Omental fat pad (tissue), 4 donors: ENCODE results near the gene PLA2G4B. TPM values are rescaled to one million over a fixed set of nuclear protein-coding genes. Genes with fewer than 3 reads are reported as not detected.
A peak's percentile ranks its signal among the peaks of the same experiment; 100 is the strongest.

Experiments
- ATAC-seq: fragments of 150-250 bp; one replicate; pipeline ENCODE4 v1.9.1; 2016; ENCODE audit warnings: mild to moderate bottlenecking, moderate library complexity; ENCODE audit not compliant: low FRiP score
- DNase-seq: peaks from one replicate; pipeline ENCODE4 v3.0.0-alpha.2; 2019; ENCODE audit warnings: low spot score
- CTCF ChIP-seq, 3 donors: fragments of 450-650 bp; IDR thresholded peaks; one replicate each; pipeline ENCODE4 v1.5.1; 2016 to 2017; ENCODE audit warnings: antibody characterized with exemption in 3 of 3, mild to moderate bottlenecking in 3 of 3, moderate library complexity in 2 of 3
- total RNA-seq, 4 donors: library from RNA; depleted of rRNA; stranded (reverse); fragments of >200 nt; gene quantifications; one replicate each; pipeline ENCODE4 v1.1.0, GENCODE V29; 2016

PLA2G4B gene
- total RNA-seq, 4 donors from 2014 or later = 1.1 to 13.6 (median 2.3) TPM

DNA sequence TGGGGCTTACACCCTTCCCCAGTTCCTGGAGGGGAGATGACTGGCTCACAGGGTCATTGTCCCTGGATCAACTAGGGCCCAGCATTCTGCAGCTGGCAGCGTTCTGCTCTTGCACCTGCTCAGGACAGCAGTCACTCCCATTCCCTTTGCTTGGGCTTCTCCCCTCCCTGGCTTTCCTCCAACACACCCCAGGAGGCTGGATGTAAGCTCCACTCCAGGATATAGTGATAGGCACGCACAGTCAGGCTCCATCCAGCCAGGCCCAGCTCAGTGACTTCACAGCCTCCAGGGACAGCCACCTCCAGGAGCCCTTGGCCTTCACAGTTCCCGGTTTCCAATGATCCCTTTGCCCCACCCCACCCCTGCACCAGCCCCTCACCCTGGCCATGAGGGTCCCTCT lies 53.3 kb downstream of the PLA2G4B start:
- ATAC-seq (no peak), DNase-seq (no peak)
- no peak for TF ChIP-seq CTCF (IDR thresholded peaks at IDR 0.05)

- no peak for ATAC-seq
- no peak for DNase-seq
- TF ChIP-seq CTCF (IDR thresholded peaks at IDR 0.05) = no peak
Observed at GRCh38 chr15:41892621-41893421, 54.2 kb downstream of the PLA2G4B start.

GRCh38 chr15:41893422-41894250 lies 55.0 kb downstream of the PLA2G4B start, which contains the start of gene SPTBN5:
SPTBN5 (minus strand) TSS chr15:41894053; CDS start chr15:41893497, 556 bp downstream.
- no peak for TF ChIP-seq CTCF (IDR thresholded peaks at IDR 0.05)
- DNase-seq = no peak
- no peak for ATAC-seq

- no peak for TF ChIP-seq CTCF (IDR thresholded peaks at IDR 0.05)
- DNase-seq (no peak), ATAC-seq (peak; percentile 11)
Observed at GRCh38 chr15:41894251-41894790, 55.7 kb downstream of the PLA2G4B start.

- TF ChIP-seq CTCF (IDR thresholded peaks at IDR 0.05) = no peak
- peak; percentile 83 for ATAC-seq
- DNase-seq = peak; percentile 56
Observed at GRCh38 chr15:41894791-41895463, 56.3 kb downstream of the PLA2G4B start.

DNA sequence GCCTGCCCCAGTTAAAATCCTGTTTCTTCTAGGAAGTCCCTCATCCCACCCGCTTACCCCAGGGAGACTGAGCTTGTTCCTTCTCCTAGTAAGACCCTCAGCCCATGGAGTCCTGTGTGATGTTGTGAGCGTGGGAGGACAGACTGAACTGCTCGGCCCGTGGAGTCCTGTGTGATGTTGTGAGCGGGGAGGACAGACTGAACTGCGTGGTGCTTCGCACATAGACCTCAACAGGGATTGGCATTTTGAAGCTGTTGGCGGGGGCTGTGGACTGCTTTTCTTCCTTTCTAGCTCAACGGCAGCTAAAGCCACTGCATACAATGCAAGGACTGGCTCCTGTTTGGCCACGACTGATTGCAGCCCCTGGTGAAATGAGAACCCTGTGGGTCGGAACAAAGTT lies 56.8 kb downstream of the PLA2G4B start:
- ATAC-seq = no peak
- DNase-seq = no peak
- TF ChIP-seq CTCF (IDR thresholded peaks at IDR 0.05) = no peak
